Upper lobe of left lung (tissue), 4 donors: ENCODE results near the gene SCGB2A2.

Source experiments
- POLR2A ChIP-seq, 4 donors: fragments of 450-650 bp; IDR thresholded peaks; one replicate each; pipeline ENCODE4 v1.5.1; 2016 to 2017; ENCODE audit warnings: antibody characterized with exemption in 4 of 4, mild to moderate bottlenecking in 2 of 4
- TF ChIP-seq, protein P1 (sequence below), 6 experiments: fragments of 450-650 bp in 4 of 6; fragments of 200-600 bp in 2 of 6; sonication (generic) in 2 of 6; IDR thresholded peaks; one replicate each; pipeline ENCODE4 v1.5.1; 2016 to 2019; ENCODE audit warnings: antibody characterized with exemption in 6 of 6

DNA sequence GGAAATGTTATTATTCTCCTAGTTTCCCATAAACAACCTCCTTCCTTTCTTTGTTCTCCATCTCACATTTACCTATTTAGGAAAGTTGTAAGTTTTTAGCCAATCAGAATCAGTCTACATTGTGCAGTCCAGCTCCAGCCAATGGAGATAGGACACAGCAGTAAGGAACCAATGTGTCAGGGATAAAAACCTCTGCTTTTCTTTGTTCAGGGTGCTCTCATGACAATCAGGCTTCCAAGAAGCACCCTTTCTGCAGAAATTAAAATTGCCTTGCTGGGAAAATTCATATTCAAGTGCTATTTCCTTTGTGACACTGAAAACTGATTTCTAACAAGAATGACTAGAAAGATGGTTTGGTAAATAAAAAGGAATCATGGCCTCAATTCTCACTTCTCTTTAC lies 46.9 kb upstream of the SCGB2A2 start:
- TF ChIP-seq, protein P1, sequence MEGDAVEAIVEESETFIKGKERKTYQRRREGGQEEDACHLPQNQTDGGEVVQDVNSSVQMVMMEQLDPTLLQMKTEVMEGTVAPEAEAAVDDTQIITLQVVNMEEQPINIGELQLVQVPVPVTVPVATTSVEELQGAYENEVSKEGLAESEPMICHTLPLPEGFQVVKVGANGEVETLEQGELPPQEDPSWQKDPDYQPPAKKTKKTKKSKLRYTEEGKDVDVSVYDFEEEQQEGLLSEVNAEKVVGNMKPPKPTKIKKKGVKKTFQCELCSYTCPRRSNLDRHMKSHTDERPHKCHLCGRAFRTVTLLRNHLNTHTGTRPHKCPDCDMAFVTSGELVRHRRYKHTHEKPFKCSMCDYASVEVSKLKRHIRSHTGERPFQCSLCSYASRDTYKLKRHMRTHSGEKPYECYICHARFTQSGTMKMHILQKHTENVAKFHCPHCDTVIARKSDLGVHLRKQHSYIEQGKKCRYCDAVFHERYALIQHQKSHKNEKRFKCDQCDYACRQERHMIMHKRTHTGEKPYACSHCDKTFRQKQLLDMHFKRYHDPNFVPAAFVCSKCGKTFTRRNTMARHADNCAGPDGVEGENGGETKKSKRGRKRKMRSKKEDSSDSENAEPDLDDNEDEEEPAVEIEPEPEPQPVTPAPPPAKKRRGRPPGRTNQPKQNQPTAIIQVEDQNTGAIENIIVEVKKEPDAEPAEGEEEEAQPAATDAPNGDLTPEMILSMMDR (IDR thresholded peaks at IDR 0.05) = no peak
- no peak for TF ChIP-seq POLR2A (IDR thresholded peaks at IDR 0.05)
